HEK293 (cell line): ENCODE data around the gene MFSD1.

ENCODE experiments used
- CTCF ChIP-seq: fragments of 450-650 bp; formaldehyde crosslinking; IDR thresholded peaks from 2 replicates; pipeline ENCODE4 v1.5.1; 2016; ENCODE audit warnings: missing biosample characterization, missing genetic modification characterization
- SCRT2 ChIP-seq: fragments of 450-650 bp; formaldehyde crosslinking; IDR thresholded peaks from 2 replicates; pipeline ENCODE4 v1.5.1; 2016; ENCODE audit warnings: missing biosample characterization, missing genetic modification characterization
- ZFP3 ChIP-seq: fragments of 450-650 bp; formaldehyde crosslinking; IDR thresholded peaks from 2 replicates; pipeline ENCODE4 v1.5.1; 2016; ENCODE audit warnings: low read depth, missing biosample characterization, missing genetic modification characterization
- ZNF10 ChIP-seq: fragments of 450-650 bp; formaldehyde crosslinking; IDR thresholded peaks from 2 replicates; pipeline ENCODE4 v1.5.1; 2017; ENCODE audit warnings: missing biosample characterization, missing genetic modification characterization
- ZNF664 ChIP-seq: fragments of 450-650 bp; formaldehyde crosslinking; IDR thresholded peaks from 2 replicates; pipeline ENCODE4 v1.5.1; 2016; ENCODE audit warnings: missing biosample characterization, missing genetic modification characterization
- ZNF670 ChIP-seq: fragments of 450-650 bp; formaldehyde crosslinking; IDR thresholded peaks from 2 replicates; pipeline ENCODE4 v1.5.1; 2016; ENCODE audit warnings: missing biosample characterization, missing genetic modification characterization, low read depth
- ZNF701 ChIP-seq: fragments of 450-650 bp; formaldehyde crosslinking; IDR thresholded peaks from 2 replicates; pipeline ENCODE4 v1.5.1; 2016; ENCODE audit warnings: missing biosample characterization, missing genetic modification characterization

GRCh38 chr3:158775426-158776410 lies 26.1 kb upstream of the MFSD1 start:
- TF ChIP-seq ZNF10 (tag by site-specific recombination) (no peak), ZNF670 (tag by site-specific recombination) (no peak), CTCF (tag by site-specific recombination) (no peak), ZNF701 (no peak), SCRT2 (no peak), ZNF664 (tag by site-specific recombination) (no peak), ZFP3 (tag by site-specific recombination) (no peak)
